ENCODE data around the gene DROSHA.

DNA sequence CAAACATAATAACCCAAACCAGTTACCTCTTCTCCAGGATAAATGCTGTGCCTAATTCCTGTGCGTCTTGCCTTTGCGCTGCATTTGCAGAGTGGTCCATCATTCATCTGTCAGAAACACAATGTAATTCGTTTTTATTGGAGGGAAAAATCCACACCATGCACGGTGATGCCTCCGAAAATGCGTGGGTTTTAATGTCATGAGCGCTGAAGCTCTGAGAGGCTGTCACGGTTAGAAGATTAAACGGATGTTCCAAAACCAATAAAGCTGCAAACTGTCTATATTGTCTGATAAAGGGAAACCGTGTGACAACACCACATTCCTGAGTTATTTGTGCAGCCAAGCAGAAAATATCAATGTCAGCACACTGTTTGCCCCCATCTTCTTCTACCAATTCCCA is 27.4 kb downstream of the DROSHA start:
- no peak for TF ChIP-seq EZH2 (IDR thresholded peaks at IDR 0.05; ENCODE audit: low read length)
- TF ChIP-seq, protein P1, sequence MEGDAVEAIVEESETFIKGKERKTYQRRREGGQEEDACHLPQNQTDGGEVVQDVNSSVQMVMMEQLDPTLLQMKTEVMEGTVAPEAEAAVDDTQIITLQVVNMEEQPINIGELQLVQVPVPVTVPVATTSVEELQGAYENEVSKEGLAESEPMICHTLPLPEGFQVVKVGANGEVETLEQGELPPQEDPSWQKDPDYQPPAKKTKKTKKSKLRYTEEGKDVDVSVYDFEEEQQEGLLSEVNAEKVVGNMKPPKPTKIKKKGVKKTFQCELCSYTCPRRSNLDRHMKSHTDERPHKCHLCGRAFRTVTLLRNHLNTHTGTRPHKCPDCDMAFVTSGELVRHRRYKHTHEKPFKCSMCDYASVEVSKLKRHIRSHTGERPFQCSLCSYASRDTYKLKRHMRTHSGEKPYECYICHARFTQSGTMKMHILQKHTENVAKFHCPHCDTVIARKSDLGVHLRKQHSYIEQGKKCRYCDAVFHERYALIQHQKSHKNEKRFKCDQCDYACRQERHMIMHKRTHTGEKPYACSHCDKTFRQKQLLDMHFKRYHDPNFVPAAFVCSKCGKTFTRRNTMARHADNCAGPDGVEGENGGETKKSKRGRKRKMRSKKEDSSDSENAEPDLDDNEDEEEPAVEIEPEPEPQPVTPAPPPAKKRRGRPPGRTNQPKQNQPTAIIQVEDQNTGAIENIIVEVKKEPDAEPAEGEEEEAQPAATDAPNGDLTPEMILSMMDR (optimal IDR thresholded peaks at IDR 0.05 in 1 of 3, IDR thresholded peaks at IDR 0.05 in 1 of 3, conservative IDR thresholded peaks at IDR 0.05 in 1 of 3; ENCODE audit: extremely low read depth in 1 of 3, insufficient read depth in 2 of 3, low read length in 3 of 3): no peak

All from keratinocyte (primary cell).